GM12873 (cell line): ENCODE data around the gene NFATC1.

Source experiments
- CTCF ChIP-seq: IDR thresholded peaks from 2 replicates; pipeline ENCODE4 v1.5.1; 2012; ENCODE audit warnings: low read depth, mild to moderate bottlenecking, moderate library complexity, low read length, control low read depth; ENCODE audit not compliant: insufficient read depth; ENCODE audit errors: missing control alignments

The NFATC1 gene

GRCh38 chr18:79487183-79487800 lies 91.6 kb downstream of the NFATC1 start:
- TF ChIP-seq CTCF: no peak

GRCh38 chr18:79487801-79488201 lies 92.1 kb downstream of the NFATC1 start:
- no peak for TF ChIP-seq CTCF

GRCh38 chr18:79488311-79489050 lies 92.8 kb downstream of the NFATC1 start:
- no peak for TF ChIP-seq CTCF

GRCh38 chr18:79489051-79489898 lies 93.5 kb downstream of the NFATC1 start:
- TF ChIP-seq CTCF: no peak

- no peak for TF ChIP-seq CTCF
Observed at GRCh38 chr18:79489899-79490625, 94.3 kb downstream of the NFATC1 start.

- TF ChIP-seq CTCF: no peak
Observed at GRCh38 chr18:79490626-79491041, 94.9 kb downstream of the NFATC1 start.
